ENCODE data around the gene BMP10.

BMP10 gene

GRCh38 chr2:68871159-68871764 lies at the start of gene BMP10:
Gene BMP10, minus strand, starts transcription at chr2:68871397. Its CDS starts 39 bp downstream, at chr2:68871358.
- no peak within 1 kb of the TSS for H2AFZ ChIP-seq (ENCODE audit: low read length)
- H3F3A ChIP-seq (ENCODE audit: low read depth): no peaks in the 10 kb centered on the region
- TF ChIP-seq EZH2phosphoT487 (IDR thresholded peaks at IDR 0.05; ENCODE audit: borderline replicate concordance): no peak
- TF ChIP-seq, protein P1, sequence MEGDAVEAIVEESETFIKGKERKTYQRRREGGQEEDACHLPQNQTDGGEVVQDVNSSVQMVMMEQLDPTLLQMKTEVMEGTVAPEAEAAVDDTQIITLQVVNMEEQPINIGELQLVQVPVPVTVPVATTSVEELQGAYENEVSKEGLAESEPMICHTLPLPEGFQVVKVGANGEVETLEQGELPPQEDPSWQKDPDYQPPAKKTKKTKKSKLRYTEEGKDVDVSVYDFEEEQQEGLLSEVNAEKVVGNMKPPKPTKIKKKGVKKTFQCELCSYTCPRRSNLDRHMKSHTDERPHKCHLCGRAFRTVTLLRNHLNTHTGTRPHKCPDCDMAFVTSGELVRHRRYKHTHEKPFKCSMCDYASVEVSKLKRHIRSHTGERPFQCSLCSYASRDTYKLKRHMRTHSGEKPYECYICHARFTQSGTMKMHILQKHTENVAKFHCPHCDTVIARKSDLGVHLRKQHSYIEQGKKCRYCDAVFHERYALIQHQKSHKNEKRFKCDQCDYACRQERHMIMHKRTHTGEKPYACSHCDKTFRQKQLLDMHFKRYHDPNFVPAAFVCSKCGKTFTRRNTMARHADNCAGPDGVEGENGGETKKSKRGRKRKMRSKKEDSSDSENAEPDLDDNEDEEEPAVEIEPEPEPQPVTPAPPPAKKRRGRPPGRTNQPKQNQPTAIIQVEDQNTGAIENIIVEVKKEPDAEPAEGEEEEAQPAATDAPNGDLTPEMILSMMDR (conservative IDR thresholded peaks at IDR 0.05; ENCODE audit: low read length): no peak
- H3K36me3 ChIP-seq (ENCODE audit: insufficient read depth, low read length): no peaks in the 10 kb centered on the region
- H3K9me2 ChIP-seq (replicated peaks; ENCODE audit: low read depth, low read length): no peaks in the 10 kb centered on the region
- H4K20me1 ChIP-seq (ENCODE audit: insufficient read depth, low read length, poor library complexity, severe bottlenecking): no peaks in the 10 kb centered on the region
- H3K9ac ChIP-seq (ENCODE audit: low read depth, low read length, poor library complexity, severe bottlenecking): no peak within 1 kb of the TSS
- H3K4me3 ChIP-seq (ENCODE audit: low read length, poor library complexity, severe bottlenecking): no peak within 1 kb of the TSS
- H3K79me2 ChIP-seq (ENCODE audit: insufficient read depth, low read length): no peaks in the 10 kb centered on the region
- H3K27me3 ChIP-seq (ENCODE audit: insufficient read depth, low read length, poor library complexity, severe bottlenecking): no peaks in the 10 kb centered on the region
- no peaks in the 10 kb centered on the region for H3K9me3 ChIP-seq (ENCODE audit: insufficient read depth, low read depth, low read length)
- no peak within 1 kb of the TSS for H3K4me2 ChIP-seq (ENCODE audit: low read depth, low read length, poor library complexity, severe bottlenecking)
- no peaks in the 10 kb centered on the region for H3K4me1 ChIP-seq (ENCODE audit: insufficient read depth, low read length, poor library complexity, severe bottlenecking)

- Histone ChIP-seq H2AFZ (ENCODE audit: low read length) (no peak overlapping the region), H3K27me3 (ENCODE audit: insufficient read depth, low read length, poor library complexity, severe bottlenecking) (no peaks in the 10 kb centered on the region), H3K4me2 (ENCODE audit: low read depth, low read length, poor library complexity, severe bottlenecking) (no peak overlapping the region), H3K9me3 (ENCODE audit: insufficient read depth, low read depth, low read length) (no peaks in the 10 kb centered on the region), H3K9me2 (replicated peaks; ENCODE audit: low read depth, low read length) (no peaks in the 10 kb centered on the region), H3K4me3 (ENCODE audit: low read length, poor library complexity, severe bottlenecking) (no peak overlapping the region), H3K4me1 (ENCODE audit: insufficient read depth, low read length, poor library complexity, severe bottlenecking) (peaks cover 14% of the 10 kb centered on the region), H4K20me1 (ENCODE audit: insufficient read depth, low read length, poor library complexity, severe bottlenecking) (no peaks in the 10 kb centered on the region), H3K36me3 (ENCODE audit: insufficient read depth, low read length) (no peaks in the 10 kb centered on the region), H3K79me2 (ENCODE audit: insufficient read depth, low read length) (no peaks in the 10 kb centered on the region), H3K9ac (ENCODE audit: low read depth, low read length, poor library complexity, severe bottlenecking) (no peak overlapping the region), H3F3A (ENCODE audit: low read depth) (no peaks in the 10 kb centered on the region)
- no peak for TF ChIP-seq EZH2phosphoT487 (IDR thresholded peaks at IDR 0.05; ENCODE audit: borderline replicate concordance)
- TF ChIP-seq, protein P1 (conservative IDR thresholded peaks at IDR 0.05; ENCODE audit: low read length): no peak
These were observed 49.4 kb upstream of the BMP10 start for GRCh38 chr2:68920481-68921170.

DNA sequence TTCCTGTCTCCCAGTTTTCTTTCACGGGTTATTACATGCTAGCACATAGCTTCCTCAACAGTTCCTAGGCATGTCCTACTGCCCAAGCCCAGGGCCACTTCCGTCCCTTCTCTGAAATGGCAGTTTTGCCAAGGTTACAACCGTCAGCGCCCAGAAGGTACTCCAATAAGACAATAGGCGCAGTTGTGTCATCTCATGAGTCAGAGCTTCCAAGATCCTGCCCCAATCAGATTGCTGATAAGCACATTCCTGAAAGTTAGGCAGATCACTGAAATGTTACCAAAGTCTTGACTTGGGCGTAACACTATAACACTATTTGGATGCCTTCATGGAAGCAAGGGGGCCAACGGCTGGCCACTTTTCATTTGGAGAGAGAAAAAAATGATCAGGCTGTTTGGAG lies 47.3 kb upstream of the BMP10 start:
- no peaks in the 10 kb centered on the region for H3K9me3 ChIP-seq (ENCODE audit: insufficient read depth, low read depth, low read length)
- no peak overlapping the region for H3K4me2 ChIP-seq (ENCODE audit: low read depth, low read length, poor library complexity, severe bottlenecking)
- peaks cover 34% of the 10 kb centered on the region for H3K4me1 ChIP-seq (ENCODE audit: insufficient read depth, low read length, poor library complexity, severe bottlenecking)
- H3K9me2 ChIP-seq (replicated peaks; ENCODE audit: low read depth, low read length): no peaks in the 10 kb centered on the region
- no peaks in the 10 kb centered on the region for H3K79me2 ChIP-seq (ENCODE audit: insufficient read depth, low read length)
- no peaks in the 10 kb centered on the region for H3K27me3 ChIP-seq (ENCODE audit: insufficient read depth, low read length, poor library complexity, severe bottlenecking)
- H2AFZ ChIP-seq (ENCODE audit: low read length): no peak overlapping the region
- H3F3A ChIP-seq (ENCODE audit: low read depth): no peaks in the 10 kb centered on the region
- no peaks in the 10 kb centered on the region for H4K20me1 ChIP-seq (ENCODE audit: insufficient read depth, low read length, poor library complexity, severe bottlenecking)
- no peaks in the 10 kb centered on the region for H3K36me3 ChIP-seq (ENCODE audit: insufficient read depth, low read length)
- no peak for TF ChIP-seq EZH2phosphoT487 (IDR thresholded peaks at IDR 0.05; ENCODE audit: borderline replicate concordance)
- TF ChIP-seq, protein P1 (conservative IDR thresholded peaks at IDR 0.05; ENCODE audit: low read length): no peak
- H3K4me3 ChIP-seq (ENCODE audit: low read length, poor library complexity, severe bottlenecking): no peak overlapping the region
- H3K9ac ChIP-seq (ENCODE audit: low read depth, low read length, poor library complexity, severe bottlenecking): no peak overlapping the region
